CD4-positive, alpha-beta T cell treated with Interleukin-15 for 4 hours (primary cell): ENCODE data around the gene SEMA4D.
"Not testable (repeated sequence)": the region's sequence is repeated elsewhere in the genome, so short reads cannot be mapped to it uniquely, and the experiment has no call there.

Experiments
- DNase-seq: peaks from one replicate; pipeline ENCODE4 v3.0.0-alpha.2; 2020; ENCODE audit warnings: low spot score

The SEMA4D gene

DNA sequence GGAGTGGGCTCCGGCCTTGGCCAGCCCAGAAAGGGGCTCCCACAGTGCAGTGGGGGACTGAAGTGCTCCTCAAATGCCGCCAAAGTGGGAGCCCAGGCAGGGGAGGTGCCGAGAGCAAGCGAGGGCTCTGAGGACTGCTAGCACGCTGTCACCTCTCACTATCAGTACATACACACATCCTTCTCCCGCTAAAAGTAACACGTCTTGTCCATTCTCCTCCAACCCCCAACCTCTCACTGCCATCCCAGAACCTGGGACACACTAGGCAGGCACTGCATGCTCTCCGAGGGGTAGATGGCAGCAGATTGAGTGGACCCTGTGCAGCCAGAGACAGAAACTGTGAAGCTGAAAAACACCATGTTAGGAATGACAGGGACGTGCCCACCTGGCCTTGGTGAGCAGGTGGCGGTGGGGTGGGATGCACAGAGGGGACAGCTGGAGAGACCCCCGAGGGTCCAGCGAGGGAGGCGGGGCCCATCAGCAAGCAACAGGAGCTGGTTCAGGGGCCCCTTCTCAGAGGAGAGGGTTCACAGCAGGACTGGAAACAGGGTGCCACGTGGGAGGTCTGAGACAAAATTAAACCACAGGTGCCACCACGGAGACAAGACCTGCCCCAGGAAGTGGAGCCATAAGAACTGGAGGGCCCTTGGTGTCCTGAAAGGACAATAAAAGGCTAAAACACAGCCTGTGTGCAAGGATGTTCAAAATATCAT lies 16.9 kb downstream of the SEMA4D start:
- no peak for DNase-seq

DNA sequence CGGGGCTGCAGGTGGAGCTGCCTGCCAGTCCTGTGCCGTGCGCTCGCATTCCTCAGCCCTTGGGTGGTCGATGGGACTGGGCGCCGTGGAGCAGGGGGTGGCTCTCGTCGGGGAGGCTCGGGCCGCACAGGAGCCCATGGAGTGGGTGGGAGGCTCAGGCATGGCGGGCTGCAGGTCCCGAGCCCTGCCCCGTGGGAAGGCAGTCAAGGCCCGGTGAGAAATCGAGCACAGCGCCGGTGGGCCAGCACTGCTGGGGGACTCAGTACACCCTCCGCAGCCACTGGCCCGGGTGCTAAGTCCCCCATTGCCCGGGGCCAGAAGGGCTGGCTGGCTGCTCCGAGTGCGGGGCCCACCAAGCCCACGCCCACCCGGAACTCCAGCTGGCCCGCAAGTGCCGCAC lies 17.5 kb downstream of the SEMA4D start:
- not testable (repeated sequence) for DNase-seq

DNA sequence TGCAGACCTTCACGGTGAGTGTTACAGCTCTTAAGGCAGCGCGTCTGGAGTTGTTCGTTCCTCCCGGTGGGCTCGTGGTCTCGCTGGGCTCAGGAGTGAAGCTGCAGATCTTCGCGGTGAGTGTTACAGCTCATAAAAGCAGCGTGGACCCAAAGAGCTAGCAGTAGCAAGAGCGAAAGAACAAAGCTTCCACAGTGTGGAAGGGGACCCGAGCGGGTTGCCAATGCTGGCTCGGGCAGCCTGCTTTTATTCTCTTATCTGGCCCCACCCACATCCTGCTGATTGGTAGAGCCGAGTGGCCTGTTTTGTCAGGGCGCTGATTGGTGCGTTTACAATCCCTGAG lies 18.3 kb downstream of the SEMA4D start:
- not testable (repeated sequence) for DNase-seq

GRCh38 chr9:89478821-89479668 lies 18.9 kb downstream of the SEMA4D start:
- no peak for DNase-seq

DNA sequence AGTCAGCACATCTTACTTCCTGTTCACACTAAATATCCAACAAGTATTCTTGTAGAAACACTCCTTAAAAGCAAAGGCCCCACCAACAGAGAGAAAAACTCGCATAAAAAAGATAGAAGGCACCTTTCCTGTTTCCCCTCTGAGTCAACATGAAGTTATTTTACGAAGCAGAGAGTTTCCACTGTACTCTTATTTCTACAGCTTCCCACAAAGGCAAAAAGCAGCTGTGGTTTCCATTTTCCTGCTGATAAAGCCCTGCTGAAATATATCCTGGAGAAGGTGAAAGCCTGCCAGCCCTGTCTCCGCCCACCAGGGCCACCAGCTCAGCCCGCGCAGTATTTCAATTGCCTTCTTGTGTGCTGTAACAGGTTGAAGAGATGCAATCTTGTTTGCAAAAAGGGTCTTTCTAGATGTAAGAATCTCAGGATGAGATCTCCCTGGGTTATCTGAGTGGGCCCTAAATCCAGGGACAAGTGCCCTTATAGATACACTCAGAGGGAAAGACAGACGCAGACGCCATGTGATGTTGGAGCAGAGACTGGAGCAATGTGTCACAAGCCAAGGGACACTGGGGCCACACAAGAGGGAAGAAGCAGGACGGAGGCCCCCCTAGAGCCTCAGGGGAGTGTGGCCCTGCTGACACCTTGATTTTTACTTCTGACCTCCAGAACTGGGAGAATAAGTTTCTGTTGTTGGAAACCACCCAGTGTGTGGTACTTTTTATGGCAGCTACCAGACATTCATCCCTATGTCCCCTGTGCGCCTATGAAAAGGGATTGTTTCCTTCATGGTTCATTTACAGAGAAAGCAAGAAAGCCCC lies 19.9 kb downstream of the SEMA4D start:
- peak; percentile 57 for DNase-seq

DNA sequence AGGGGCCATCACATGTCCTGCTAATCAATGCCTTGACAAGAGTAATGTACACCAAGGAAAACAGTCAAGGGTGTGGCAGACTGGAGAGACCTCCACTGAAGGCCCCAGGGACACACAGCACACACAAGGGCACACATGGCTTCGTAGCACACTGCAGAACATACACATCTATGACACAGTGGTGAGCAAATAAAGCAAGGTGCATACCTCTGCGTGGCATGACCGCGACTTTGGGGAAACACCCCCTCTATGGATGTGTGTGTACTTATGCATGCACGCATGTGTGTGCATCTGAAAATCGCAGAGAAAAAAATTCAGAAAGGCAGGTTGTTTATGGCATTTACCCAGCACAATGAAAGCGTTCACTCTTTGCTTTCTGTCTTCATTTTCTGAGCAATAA lies 20.5 kb downstream of the SEMA4D start:
- peak; percentile 51 for DNase-seq

GRCh38 chr9:89476546-89476945 lies 21.4 kb downstream of the SEMA4D start:
- DNase-seq, result no peak

DNA sequence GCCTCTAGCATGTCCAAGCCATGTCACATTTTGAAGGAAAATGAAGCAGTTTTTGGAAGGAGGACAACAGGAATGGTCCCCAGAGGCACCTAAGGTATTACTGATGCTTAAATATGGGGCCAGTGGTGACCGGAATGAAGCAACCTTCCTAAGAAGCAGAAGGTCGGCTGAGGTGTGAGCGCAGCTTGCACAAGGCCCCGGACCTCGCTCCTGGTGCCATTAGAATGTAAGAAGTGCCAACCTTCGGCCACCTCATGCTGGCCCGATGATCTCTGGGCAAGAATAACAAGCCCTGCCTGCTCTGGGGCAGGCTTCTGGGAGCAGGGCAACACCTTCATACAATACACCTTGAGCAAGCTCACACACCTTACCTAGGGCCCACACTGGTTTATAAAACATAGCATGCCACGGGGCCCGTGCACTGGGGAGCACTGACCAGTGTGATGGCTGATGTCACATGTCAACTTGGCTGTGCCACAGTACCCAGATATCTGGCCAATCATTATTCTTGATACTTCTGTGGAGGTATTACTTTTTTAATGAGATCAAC lies 21.9 kb downstream of the SEMA4D start:
- DNase-seq, result no peak

GRCh38 chr9:89474939-89475338 lies 23.0 kb downstream of the SEMA4D start:
- no peak for DNase-seq

- no peak for DNase-seq
These were observed 24.0 kb downstream of the SEMA4D start for GRCh38 chr9:89473762-89474469.

DNA sequence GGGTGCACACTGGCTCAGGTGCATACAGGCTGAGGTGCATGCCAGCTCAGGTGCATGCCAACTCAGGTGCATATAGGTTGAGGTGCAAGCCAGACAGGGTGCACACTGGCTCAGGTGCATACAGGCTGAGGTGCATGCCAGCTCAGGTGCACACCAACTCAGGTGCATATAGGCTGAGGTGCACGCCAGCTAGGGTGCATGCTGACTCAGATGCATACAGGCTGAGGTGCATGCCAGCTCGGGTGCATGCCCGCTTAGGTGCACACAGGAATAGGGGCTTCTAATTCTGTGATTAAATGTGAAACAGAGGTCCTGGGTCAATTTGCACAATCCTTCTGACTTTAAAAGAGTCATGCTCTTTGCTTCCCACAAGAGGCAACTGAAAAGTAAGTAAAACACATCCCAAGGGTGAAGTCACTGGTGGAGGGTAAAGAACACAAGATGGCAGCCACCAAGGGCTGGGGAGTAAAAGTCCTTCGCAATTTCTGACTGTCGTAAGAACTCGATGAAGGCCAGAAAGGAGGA lies 26.1 kb downstream of the SEMA4D start:
- not testable (repeated sequence) for DNase-seq

DNA sequence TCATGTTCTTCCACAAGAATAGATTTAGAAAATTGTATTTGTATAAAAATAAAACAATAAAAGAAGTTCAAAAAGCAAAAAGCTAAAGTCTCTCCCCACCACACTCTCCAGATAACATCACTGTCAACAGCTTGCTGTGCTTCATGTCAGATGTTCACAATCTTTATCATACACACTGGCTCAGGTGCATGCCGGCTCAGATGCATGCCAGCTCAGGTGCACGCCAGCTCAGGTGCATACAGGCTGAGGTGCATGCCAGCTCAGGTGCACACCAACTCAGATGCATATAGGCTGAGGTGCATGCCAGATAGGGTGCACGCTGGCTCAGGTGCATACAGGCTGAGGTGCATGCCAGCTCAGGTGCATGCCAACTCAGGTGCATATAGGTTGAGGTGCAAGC lies 26.5 kb downstream of the SEMA4D start:
- DNase-seq, result no peak

GRCh38 chr9:89470224-89470839 lies 27.6 kb downstream of the SEMA4D start:
- no peak for DNase-seq

DNA sequence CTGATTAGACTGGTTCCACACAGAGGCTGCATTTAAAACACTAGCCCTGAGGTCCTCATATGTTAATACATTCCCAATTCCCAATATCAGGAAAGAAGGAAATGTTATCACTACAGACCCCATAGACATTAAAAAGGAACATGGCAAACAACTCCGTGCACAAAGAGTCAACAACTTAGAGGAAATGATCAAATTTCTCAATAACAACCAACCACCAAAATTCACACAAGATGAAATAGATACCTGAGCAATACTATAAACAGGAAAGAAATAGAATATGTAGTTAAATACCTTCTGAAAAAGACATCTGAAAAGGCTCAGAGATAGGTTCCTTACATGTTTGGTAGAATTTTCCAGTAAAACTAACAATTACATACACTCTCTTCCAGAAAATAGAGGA lies 28.9 kb downstream of the SEMA4D start:
- no peak for DNase-seq

DNA sequence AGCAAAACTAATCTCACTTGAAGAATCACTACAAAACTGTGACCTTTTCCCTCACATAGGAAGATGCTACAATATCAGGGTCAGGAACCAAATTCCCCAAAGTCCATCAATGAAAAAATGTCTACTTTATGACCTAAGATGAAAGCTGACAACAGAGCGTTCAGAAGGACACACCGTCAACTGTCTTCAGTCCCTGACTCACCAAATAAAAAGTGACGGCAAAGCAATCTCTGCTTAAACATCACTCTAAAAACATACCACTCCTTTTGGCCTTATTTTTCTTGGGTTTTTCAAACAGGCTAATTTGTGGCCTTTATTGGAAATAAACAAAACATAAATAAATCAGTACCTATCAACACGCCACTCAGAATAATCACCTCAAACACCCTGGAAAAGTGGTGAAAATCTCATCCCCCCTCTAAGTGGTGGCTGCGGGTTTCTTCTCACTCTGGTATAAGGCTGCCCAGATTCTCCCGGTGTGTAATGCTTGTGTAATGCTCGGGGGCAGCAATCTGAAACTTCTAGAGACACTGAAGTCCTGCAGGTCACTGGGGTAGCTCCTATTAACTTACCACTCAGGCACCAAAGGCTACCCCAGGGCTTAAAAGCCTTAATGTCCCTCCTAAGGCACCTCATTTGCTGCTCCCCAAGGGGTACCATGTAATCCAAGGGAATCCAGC lies 29.5 kb downstream of the SEMA4D start:
- peak; percentile 35 for DNase-seq

- no peak for DNase-seq
These were observed 30.7 kb downstream of the SEMA4D start for GRCh38 chr9:89467278-89467625.

GRCh38 chr9:89466451-89467277 lies 31.2 kb downstream of the SEMA4D start:
- DNase-seq, result peak; percentile 32

GRCh38 chr9:89465726-89466308 lies 32.1 kb downstream of the SEMA4D start:
- no peak for DNase-seq

DNA sequence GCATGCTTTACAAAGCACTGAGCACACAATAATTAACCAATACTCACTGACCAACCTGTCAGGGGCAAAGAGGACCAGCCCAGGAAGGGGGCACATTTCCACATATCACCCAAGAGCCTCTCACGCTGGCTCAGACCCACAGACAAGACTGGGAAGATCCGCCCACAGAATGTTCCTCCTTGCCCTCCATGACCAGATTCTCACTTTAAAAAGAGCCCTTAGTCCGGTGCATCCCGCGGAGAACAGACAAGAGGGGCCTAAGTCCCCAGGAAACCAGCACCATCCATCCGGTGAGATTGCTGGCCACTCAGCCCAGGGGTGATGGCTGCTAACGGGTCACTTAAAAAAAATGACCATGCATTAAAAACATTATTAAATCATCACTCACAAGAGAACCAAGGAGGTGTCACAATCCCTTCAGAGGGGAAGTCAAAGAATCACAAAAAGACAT lies 32.9 kb downstream of the SEMA4D start:
- DNase-seq, result no peak
